MM.1S (cell line): ENCODE results near the gene ERAS.
"Not testable (repeated sequence)": the region's sequence is repeated elsewhere in the genome, so short reads cannot be mapped to it uniquely, and the experiment has no call there.

Experiments used
- DNase-seq: peaks from one replicate; pipeline ENCODE4 v3.0.0-alpha.2; 2015
- H2AFZ ChIP-seq: fragments of 300-600 bp; sonication (generic); 2 replicates; pipeline ENCODE4 v1.6.0; 2016; ENCODE audit warnings: antibody characterized with exemption, low read length
- H3F3A ChIP-seq: fragments of 300-600 bp; sonication (generic); 2 replicates; pipeline ENCODE4 v1.6.1; 2016; ENCODE audit warnings: mild to moderate bottlenecking, antibody characterized with exemption, low read length, moderate library complexity, mixed read lengths; ENCODE audit not compliant: insufficient read depth
- H3K27ac ChIP-seq: fragments of 300-600 bp; sonication (generic); 2 replicates; pipeline ENCODE4 v1.5.1; 2016; ENCODE audit warnings: mild to moderate bottlenecking, low read length
- H3K27me3 ChIP-seq: fragments of 300-600 bp; sonication (generic); replicated peaks from 2 replicates; pipeline ENCODE4 v1.6.0; 2016; ENCODE audit warnings: low read length; ENCODE audit not compliant: insufficient read depth
- H3K36me3 ChIP-seq: fragments of 300-600 bp; sonication (generic); replicated peaks from 2 replicates; pipeline ENCODE4 v1.6.1; 2016; ENCODE audit warnings: mild to moderate bottlenecking, low read length, mixed read lengths; ENCODE audit not compliant: insufficient read depth
- H3K4me1 ChIP-seq: fragments of 300-600 bp; sonication (generic); 2 replicates; pipeline ENCODE4 v1.6.1; 2016; ENCODE audit warnings: low read length, mixed read lengths
- H3K4me2 ChIP-seq: fragments of 300-600 bp; sonication (generic); 2 replicates; pipeline ENCODE4 v1.6.0; 2016; ENCODE audit warnings: low read depth, low read length
- H3K4me3 ChIP-seq: fragments of 300-600 bp; sonication (generic); 2 replicates; pipeline ENCODE4 v1.5.1; 2016; ENCODE audit warnings: low read length, mixed read lengths
- H3K79me2 ChIP-seq: fragments of 300-600 bp; sonication (generic); 2 replicates; pipeline ENCODE4 v1.6.1; 2016; ENCODE audit warnings: mixed run types, low read length, mixed read lengths
- H3K9ac ChIP-seq: fragments of 300-600 bp; sonication (generic); 2 replicates; pipeline ENCODE4 v1.6.1; 2016; ENCODE audit warnings: low read length, mixed read lengths
- H3K9me2 ChIP-seq: fragments of 300-600 bp; sonication (generic); replicated peaks from 2 replicates; pipeline ENCODE4 v1.6.1; 2016; ENCODE audit warnings: mild to moderate bottlenecking, low read length, mixed read lengths; ENCODE audit not compliant: insufficient read depth
- H3K9me3 ChIP-seq: fragments of 300-600 bp; sonication (generic); replicated peaks from 2 replicates; pipeline ENCODE4 v1.6.1; 2016; ENCODE audit warnings: mild to moderate bottlenecking, low read length, mixed read lengths; ENCODE audit not compliant: insufficient read depth
- H4K20me1 ChIP-seq: fragments of 300-600 bp; sonication (generic); 2 replicates; pipeline ENCODE4 v1.6.1; 2016; ENCODE audit warnings: mild to moderate bottlenecking, low read length, moderate library complexity, mixed read lengths; ENCODE audit not compliant: insufficient read depth
- EZH2 ChIP-seq: fragments of 300-600 bp; sonication (generic); optimal IDR thresholded peaks from 2 replicates; pipeline ENCODE3; 2017; ENCODE audit warnings: low read depth, mild to moderate bottlenecking, antibody characterized with exemption, low read length, mixed read lengths
- EZH2phosphoT487 ChIP-seq: fragments of 300-600 bp; sonication (generic); IDR thresholded peaks from 2 replicates; pipeline ENCODE4 v1.6.1; 2018; ENCODE audit warnings: antibody characterized with exemption, low read length
- TF ChIP-seq, protein P1 (sequence below): fragments of 300-600 bp; sonication (generic); IDR thresholded peaks from 2 replicates; pipeline ENCODE4 v1.5.1; 2016; ENCODE audit warnings: antibody characterized with exemption, low read length, mixed read lengths

Gene ERAS

DNA sequence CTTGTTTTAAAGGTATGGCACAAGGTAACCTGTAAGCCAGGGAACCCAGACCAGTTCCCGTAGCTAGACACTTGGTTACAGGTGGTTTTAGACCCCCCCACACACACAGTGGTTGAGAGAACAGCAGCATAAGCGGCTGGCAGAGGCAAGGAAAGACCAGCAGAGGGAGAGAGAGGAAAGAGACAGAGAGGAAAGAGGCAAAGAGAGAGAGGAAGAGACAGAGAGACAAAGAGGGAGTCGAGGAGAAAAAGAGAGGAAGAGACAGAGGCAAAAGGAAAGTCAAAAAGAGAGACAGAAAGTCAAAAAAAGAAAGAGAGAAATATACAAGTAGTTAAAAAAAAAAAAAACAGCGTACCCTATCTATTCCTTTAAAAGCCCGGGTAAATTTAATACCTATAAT is 28.6 kb downstream of the ERAS start:
- no peak overlapping the region for H3K4me3 ChIP-seq
- H3K27me3 ChIP-seq = no peaks in the 10 kb centered on the region
- no peaks in the 10 kb centered on the region for H3K9me2 ChIP-seq
- TF ChIP-seq, protein P1, sequence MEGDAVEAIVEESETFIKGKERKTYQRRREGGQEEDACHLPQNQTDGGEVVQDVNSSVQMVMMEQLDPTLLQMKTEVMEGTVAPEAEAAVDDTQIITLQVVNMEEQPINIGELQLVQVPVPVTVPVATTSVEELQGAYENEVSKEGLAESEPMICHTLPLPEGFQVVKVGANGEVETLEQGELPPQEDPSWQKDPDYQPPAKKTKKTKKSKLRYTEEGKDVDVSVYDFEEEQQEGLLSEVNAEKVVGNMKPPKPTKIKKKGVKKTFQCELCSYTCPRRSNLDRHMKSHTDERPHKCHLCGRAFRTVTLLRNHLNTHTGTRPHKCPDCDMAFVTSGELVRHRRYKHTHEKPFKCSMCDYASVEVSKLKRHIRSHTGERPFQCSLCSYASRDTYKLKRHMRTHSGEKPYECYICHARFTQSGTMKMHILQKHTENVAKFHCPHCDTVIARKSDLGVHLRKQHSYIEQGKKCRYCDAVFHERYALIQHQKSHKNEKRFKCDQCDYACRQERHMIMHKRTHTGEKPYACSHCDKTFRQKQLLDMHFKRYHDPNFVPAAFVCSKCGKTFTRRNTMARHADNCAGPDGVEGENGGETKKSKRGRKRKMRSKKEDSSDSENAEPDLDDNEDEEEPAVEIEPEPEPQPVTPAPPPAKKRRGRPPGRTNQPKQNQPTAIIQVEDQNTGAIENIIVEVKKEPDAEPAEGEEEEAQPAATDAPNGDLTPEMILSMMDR = 0 out of 2 replicates have a peak, but pooled peaks have one; percentile 12
- no peak for TF ChIP-seq EZH2
- no peaks in the 10 kb centered on the region for H3K36me3 ChIP-seq
- H3K4me1 ChIP-seq = no peaks in the 10 kb centered on the region
- H3K4me2 ChIP-seq = no peak overlapping the region
- H3F3A ChIP-seq = no peaks in the 10 kb centered on the region
- H3K9ac ChIP-seq = no peak overlapping the region
- no peaks in the 10 kb centered on the region for H4K20me1 ChIP-seq
- no peak for DNase-seq
- H2AFZ ChIP-seq = no peak overlapping the region
- H3K79me2 ChIP-seq = no peaks in the 10 kb centered on the region
- H3K27ac ChIP-seq = no peak overlapping the region
- H3K9me3 ChIP-seq = no peaks in the 10 kb centered on the region

GRCh38 chrX:48864210-48864609 is 37.9 kb downstream of the ERAS start:
- H3K9ac ChIP-seq = no peak overlapping the region
- H3K27ac ChIP-seq = no peak overlapping the region
- DNase-seq = no peak
- no peaks in the 10 kb centered on the region for H3K36me3 ChIP-seq
- no peaks in the 10 kb centered on the region for H3F3A ChIP-seq
- no peaks in the 10 kb centered on the region for H4K20me1 ChIP-seq
- no peaks in the 10 kb centered on the region for H3K9me3 ChIP-seq
- H3K4me3 ChIP-seq = no peak overlapping the region
- TF ChIP-seq, protein P1 = no peak
- TF ChIP-seq EZH2phosphoT487 = no peak
- TF ChIP-seq EZH2 = no peak
- H3K4me2 ChIP-seq = no peak overlapping the region
- H3K9me2 ChIP-seq = no peaks in the 10 kb centered on the region
- H3K27me3 ChIP-seq = no peaks in the 10 kb centered on the region
- no peaks in the 10 kb centered on the region for H3K79me2 ChIP-seq
- no peaks in the 10 kb centered on the region for H3K4me1 ChIP-seq
- H2AFZ ChIP-seq = no peak overlapping the region

- not testable (repeated sequence) for H3K27ac ChIP-seq
Measured at GRCh38 chrX:48872017-48872416, 45.7 kb downstream of the ERAS start.

GRCh38 chrX:48876944-48877343 is 50.6 kb downstream of the ERAS start:
- not testable (repeated sequence) for H3F3A ChIP-seq, DNase-seq, H4K20me1 ChIP-seq, H3K27ac ChIP-seq, H3K4me3 ChIP-seq, H3K4me2 ChIP-seq, H3K27me3 ChIP-seq, H3K36me3 ChIP-seq, H3K9me2 ChIP-seq, H3K79me2 ChIP-seq, H3K4me1 ChIP-seq, H3K9me3 ChIP-seq, H3K9ac ChIP-seq, H2AFZ ChIP-seq

More at GRCh38 chrX:48872017-48872416, 45.7 kb downstream of the ERAS start:
- not testable (repeated sequence) for H3F3A ChIP-seq, DNase-seq, H3K4me3 ChIP-seq, H3K79me2 ChIP-seq, H3K36me3 ChIP-seq, H2AFZ ChIP-seq, H3K4me2 ChIP-seq, H4K20me1 ChIP-seq, H3K4me1 ChIP-seq, H3K9me3 ChIP-seq, H3K9me2 ChIP-seq, H3K9ac ChIP-seq, H3K27me3 ChIP-seq
